GM18498 (cell line): ENCODE data around the gene RIC8A.

ENCODE experiments used
- ATAC-seq: cut with Tn5 transposase; IDR thresholded peaks from one replicate; pipeline ENCODE4 v1.9.1; 2021; ENCODE audit warnings: mild to moderate bottlenecking, moderate library complexity; ENCODE audit not compliant: unreplicated experiment

The RIC8A gene

DNA sequence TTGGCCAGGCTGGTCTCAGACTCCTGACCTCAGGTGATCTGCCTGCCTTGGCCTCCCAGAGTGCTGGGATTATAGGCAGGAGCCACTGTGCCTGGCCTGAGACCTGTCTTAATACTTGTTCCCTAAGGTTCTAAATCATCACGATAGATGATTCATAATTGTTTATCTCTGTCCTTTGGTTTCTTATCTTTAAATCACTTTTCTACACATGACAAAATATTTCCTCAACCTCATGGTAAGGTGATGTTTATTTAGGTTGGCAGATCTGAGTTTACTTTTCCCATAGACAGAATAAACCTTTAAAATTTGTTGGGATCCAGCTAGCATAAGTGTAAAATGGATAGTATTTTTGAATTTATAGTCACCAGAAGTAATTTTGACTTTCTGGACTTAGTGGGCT, 32.8 kb downstream of the RIC8A start:
- no peak for ATAC-seq

DNA sequence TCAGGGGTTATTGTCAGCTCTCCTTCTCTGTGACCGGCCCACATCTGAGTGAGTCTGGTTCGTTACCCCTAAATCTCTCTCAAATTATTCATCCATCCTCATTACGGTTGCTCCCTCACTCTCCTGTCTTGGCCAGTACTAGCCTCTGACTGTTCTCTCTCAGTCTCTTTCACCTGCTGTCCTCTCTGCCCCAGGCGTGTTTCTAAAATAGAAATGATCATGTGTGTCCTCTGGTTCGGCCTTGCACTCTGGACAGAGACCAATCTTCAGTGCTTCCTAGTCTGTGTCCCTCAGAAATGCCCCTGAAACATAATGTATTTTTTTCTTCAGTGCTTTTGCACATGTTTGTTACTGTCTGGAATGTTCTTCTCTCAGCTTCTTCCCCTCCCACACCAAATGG, 34.1 kb downstream of the RIC8A start:
- no peak for ATAC-seq

DNA sequence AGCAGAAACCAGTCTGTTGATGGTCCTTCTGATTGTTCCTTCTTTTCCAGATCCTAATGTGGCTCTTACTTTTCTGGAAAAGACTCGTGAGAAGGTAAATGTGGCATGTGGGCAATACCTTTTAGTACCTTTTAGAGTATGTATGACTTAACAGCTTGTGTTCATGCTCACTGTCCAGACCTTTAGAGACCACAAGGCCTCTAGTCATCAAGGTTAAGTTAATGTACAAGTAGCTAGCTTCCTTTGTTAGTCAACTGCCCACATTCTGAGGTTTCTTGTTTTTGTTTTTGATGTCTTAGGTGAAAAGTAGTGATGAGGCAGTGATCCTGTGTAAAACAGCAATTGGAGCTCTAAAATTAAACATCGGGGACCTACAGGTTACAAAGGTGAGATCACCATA, 36.9 kb downstream of the RIC8A start:
- ATAC-seq: no peak

DNA sequence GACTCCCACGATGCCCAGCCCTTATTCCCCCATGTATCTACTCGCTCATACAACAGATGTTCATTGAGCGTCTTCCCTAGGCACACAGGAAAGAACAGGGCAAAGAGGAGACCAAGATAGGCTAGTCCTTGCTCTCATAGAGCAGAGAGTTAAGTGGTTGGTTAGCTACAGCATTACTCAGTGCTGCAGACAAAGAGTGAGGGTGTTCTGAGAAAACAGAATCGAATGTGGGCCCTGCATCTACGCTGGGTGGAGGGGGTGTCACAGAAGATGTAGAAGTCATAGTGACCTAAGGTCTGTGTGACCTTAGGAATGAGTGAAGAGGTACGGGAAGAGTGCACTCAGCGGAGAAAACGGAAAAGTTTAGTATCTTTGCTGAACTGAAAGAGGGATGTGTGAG, 41.6 kb downstream of the RIC8A start:
- no peak for ATAC-seq

DNA sequence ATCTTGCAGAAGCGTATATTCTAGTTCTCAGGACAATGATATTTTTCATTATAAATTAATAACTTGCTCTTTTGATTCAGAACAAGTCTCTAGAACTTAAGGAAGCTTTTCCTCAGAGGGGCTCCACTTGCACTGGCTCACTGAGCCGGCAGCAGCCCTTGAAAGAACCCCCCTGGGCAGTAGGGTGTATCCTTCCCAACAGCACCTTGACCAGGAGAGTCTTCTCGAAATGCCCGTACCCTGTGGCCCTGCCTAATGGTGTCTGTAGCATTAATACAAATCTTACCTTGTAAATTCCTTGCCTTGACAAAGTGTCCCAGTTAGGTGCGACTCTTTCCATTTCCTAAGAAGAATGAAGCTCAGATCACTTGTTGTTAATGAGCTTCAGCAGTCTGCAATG, 42.8 kb downstream of the RIC8A start:
- ATAC-seq: no peak

DNA sequence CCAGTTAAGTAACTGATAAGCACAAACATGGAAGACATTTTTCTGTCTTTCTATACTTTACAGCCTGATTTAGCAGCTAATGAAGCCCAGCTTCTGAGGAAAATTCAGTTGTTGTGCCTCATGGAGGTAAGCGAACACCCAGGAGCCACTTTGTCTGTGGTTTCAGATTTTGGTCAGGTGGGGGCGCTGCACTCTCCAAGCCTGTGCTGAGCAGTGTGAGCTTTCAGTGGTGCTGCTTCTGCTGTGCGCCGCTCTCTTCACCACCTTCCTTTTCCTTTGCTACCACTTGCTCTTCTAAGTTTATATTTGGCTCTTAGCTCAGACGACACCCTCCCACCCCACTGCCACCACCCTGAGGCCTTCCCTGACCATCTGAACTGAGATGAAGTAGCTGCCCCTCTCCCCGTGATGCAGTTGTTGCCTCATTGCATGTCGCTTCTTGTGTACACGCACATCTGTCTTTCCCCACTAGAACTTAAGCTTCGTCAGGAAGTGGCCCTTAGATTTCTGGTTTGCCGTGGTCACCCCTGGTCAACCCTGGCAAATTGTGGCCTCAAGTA, 43.3 kb downstream of the RIC8A start:
- no peak for ATAC-seq

DNA sequence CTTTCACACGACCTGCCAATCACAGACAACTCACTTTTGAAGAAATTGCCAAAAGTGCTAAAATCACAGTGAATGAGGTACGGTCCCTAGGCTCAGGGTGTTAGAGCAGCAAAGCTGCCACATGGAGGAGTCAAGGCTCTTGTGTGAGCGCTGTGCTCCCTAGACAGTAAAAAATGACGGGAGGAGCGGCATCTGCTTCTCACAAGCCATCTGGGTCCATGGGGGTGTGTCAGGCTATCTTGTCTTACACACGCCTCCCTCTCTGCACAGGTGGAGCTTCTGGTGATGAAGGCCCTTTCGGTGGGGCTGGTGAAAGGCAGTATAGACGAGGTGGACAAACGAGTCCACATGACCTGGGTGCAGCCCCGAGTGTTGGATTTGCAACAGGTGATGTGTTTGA, 44.0 kb downstream of the RIC8A start:
- no peak for ATAC-seq

DNA sequence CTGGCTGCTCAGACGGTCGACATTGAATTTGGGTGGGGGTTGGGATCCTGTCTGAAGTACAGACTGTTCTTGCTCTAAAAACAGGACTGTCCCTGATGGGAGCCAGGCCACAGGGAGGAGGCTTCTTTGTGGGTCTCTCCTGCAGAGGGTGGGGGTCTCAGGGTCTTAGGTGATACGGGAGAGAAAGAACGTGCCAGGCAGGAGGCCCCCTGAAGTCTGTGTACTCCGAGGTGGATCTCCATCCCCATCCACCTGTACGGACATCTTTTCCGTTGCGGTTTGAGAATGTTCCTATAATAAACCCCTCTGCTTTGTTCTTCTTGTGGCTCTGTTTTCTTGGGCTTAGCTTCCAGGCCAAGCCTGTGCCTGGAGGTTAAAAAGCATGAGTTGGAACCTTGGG, 45.2 kb downstream of the RIC8A start:
- no peak for ATAC-seq

DNA sequence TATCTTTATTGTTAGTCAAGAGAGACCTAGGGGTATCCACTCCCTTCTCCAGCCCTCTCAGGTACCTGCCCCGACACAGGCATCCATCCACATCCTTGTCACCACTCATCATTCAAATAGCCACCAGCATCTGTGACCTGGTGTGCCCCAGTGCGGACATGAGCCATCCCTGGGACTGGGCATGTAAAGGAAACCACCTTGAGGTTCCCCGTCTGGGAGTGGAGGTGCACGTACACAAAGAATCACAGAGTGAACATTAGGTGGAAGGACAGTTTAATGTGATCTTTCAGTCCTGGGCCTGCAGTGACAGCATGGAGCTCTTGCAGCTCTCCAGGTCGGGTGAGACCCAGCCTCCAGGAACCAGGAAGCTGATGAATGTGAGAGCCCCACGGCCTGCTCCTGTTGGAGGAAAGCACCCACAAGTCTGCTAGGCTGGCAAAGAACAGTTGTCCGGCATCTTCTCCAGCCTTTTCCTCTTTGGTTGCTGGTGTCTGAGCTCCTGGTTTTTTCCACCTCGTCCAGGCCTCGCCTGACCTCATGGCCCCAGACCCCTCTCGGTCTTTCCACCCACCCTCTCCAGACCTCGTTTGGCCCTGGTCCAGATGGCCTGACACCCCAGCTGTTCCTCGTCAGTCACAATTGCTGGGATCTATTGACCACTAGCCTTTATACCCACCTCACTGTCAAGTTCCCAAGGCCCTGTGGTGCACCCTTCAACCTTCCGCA, 45.8 kb downstream of the RIC8A start:
- ATAC-seq: no peak

DNA sequence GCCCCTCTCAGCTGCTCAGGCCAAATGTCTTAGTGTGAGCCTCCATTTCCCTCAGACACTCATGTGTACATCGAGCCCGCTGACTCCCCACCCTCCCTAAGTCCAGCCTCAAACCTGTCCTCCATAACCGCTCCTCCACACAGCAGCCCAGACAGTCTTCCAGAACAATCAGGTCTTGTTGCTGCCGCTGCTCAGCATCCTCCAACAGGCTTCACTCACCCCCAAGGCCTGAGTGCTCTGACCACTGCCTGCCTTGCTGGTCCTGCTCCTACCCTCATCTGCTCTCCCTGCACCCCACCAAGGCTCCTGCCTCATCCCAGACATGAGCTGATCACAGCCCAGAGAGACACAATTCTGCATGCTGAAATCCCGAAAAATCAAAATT, 46.4 kb downstream of the RIC8A start:
- ATAC-seq: no peak

DNA sequence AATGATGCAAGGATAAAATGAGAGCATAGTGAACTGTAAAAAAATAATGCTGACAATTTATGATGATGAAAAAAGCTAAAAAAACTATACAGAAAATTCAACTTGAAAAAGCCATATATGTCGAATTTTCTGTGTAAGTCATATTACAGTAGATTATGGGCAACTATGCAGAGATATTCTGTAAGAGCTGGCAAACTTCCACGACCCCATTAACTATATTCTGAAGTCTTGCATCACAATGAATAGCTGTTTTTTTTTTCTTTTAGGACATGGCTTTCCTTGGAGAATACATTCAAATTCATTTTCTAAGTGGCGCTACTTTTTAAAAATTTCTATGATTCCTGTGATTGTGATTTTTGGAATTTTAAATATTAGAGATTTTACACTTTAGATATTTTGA, 47.7 kb downstream of the RIC8A start:
- no peak for ATAC-seq

DNA sequence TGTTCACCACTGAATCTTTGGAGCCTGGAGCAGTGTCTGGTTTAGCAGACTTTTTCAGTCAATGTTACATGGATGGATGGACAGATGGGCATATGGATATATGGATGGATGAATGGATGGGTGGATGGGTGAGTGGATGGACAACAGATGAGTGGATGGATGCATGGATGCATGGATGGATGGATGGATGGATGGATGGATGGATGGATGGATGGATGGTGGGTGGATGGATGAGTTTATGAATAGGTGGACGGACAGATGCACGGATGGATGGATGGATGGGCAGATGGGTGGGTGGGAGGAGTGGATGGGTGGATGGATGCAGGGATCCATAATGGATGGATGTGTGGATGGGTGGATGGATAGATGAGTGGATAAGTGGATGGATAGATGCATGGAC, 48.3 kb downstream of the RIC8A start:
- no peak for ATAC-seq

DNA sequence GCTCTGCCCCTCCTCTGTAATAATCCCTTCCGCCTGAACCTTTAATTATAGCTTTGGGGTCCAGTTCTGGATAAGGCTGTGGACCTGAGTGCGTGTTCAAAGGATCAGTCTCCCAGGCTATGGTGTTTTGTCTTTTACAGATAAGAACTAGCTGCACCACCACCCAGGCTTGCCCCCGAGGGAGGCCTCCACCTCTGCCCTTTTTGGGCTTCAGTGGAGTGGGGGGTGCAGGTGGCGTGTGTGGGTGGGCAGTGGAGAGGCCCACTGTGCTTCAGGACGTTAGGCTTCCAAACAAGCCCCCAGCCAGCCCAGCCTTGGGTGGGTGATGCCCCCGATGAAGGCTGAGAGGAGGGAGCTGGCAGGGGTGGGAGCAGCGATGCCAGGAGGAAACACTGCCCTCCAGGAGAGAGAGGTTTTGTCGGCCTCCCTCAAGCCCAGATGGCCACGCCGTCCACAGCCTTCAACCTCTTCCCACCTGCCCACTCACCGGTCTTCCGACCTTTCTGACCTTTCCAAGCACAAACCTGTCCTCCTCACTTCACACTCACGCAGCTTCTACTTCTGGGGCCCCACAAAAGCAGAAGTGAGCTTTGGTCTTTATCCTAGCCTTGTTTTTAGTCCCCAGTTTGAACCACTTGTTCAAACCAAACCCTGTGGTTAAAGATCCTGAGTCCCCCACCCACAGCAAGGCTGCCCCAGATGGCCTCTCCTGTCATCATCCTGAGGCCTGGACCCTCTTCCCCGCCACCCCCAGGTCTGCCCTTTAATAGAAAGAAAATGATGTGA, 49.6 kb downstream of the RIC8A start:
- no peak for ATAC-seq

DNA sequence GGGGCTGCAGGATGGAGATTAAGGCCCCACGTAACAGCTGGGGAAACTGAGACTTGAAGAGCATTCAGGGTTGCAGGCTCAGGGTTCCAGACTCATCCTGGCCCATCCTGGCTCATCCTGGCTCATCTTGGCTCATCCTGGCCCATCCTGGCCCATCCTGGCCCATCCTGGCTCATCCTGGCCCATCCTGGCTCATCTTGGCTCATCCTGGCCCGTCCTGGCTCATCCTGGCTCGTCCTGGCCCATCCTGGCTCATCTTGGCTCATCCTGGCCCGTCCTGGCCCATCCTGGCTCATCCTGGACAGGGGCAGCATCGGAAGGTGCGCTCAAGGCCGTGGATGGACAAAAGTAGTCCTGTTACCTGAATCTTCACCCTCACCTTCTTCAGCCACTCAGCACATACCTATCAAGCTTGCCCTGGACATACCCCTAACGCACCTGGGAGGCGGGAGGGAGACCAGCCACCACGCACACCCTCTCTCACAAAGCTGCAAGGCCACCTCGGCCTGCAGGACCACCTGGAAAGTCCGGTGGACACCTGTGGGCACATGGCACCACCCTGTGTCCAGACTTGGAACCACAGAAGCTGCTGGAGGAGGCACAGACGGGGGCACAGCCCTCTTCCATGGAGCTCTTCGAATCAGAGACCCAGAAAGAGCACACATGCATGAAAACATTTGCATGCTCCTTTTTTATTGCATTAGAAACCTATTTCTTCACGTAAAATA, 50.4 kb downstream of the RIC8A start:
- no peak for ATAC-seq

DNA sequence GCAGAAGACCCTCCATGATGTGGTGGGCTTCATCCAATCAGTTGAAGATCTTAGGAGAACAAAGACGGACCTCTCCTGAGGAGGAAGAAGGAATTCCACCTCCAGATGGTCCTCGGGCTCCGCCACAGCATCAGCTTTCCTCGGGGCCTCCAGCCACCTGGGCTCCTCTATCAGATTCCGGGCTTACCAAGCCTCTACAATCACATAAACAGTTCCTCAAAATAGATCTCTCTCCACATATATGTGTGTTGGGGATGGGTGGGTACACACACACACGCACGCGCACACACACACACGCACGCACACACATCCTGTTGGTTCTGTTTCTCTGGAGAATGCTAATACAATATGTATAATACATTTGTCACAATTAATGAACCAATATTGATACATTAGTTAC, 51.9 kb downstream of the RIC8A start:
- no peak for ATAC-seq

DNA sequence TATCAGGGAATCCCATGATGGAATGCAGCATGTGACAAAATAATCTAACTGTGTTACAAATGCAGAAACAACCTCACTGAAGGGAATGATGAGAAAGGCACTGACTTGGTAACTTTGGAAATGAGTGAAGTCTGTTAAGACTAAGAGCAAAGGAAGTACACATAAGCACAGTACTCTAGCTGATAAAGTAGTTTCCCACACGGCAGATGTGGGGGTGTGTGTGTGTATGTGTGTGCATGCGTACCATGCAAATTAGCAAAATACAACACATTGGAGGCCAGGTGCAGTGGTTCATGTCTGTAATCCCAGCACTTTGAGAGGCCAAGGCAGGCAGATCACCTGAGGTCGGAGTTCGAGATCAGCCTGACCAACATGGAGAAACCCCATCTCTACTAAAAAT, 54.1 kb downstream of the RIC8A start:
- no peak for ATAC-seq
